Ovary (tissue), 9 donors: Measurements from ENCODE around the gene BCAR3. TPM values are rescaled to one million over a fixed set of nuclear protein-coding genes. Genes with fewer than 3 reads are reported as not detected.
"Not testable (repeated sequence)": the region's sequence is repeated elsewhere in the genome, so short reads cannot be mapped to it uniquely, and the experiment has no call there.

ENCODE experiments used
- DNase-seq, 5 donors: peaks; one replicate each; pipeline ENCODE4 v3.0.0-alpha.2; 2019 to 2020
- H3K27ac ChIP-seq, 2 donors: fragments of 200-600 bp; one replicate each; pipeline versions ENCODE4 v1.5.1 to v1.8.0; 2019 to 2022
- H3K27me3 ChIP-seq: fragments of 200-600 bp; one replicate; pipeline ENCODE4 v1.8.0; 2022
- H3K36me3 ChIP-seq: fragments of 200-600 bp; sonication (generic); one replicate; pipeline ENCODE4 v1.5.1; 2019
- H3K4me1 ChIP-seq: one replicate; pipeline ENCODE4 v1.8.1; 2013; ENCODE audit warnings: mild to moderate bottlenecking, moderate library complexity; ENCODE audit not compliant: insufficient read depth
- H3K4me3 ChIP-seq: fragments of 200-600 bp; sonication (generic); one replicate; pipeline ENCODE4 v1.5.1; 2017
- H3K9me3 ChIP-seq, 2 donors: fragments of 200-600 bp in 1 of 2; sonication (generic) in 1 of 2; one replicate each; pipeline versions ENCODE4 v1.5.1 to v1.8.1; 2013 to 2019; ENCODE audit warnings: mild to moderate bottlenecking in 1 of 2, moderate library complexity in 1 of 2
- EP300 ChIP-seq: sonication (generic); formaldehyde crosslinking; IDR thresholded peaks from one replicate; pipeline ENCODE4 v1.6.1; 2017; ENCODE audit warnings: antibody characterized with exemption
- POLR2A ChIP-seq: fragments of 450-650 bp; IDR thresholded peaks from one replicate; pipeline ENCODE4 v1.6.1; 2017; ENCODE audit warnings: antibody characterized with exemption, mild to moderate bottlenecking, moderate library complexity
- WGBS, 3 donors: extraction: QIAGEN DNeasy Blood & Tissue Kit in 1 of 3; methylation state at CpG; one replicate each; pipeline versions ENCODE4 v1.1.5 to v1.1.7; 2013 to 2017; 5-methylcytosine and 5-hydroxymethylcytosine counted together
- intact Hi-C, 4 donors: fragments of 100-400 bp; cut with DNase I; formaldehyde crosslinking; loops; one replicate each; pipeline versions ENCODE4 v1.11.0 to v1.15.1; 2022 to 2023
- polyA plus RNA-seq, 2 donors: library from polyadenylated mRNA; stranded (reverse); fragments of 200-250 nt in 1 of 2; fragments of 350-450 nt in 1 of 2; fragmentation: Illumina TruSeq in 1 of 2; extraction: RNeasy Lipid Tissue Mini Kit (QIAGEN cat#74804) in 1 of 2; gene quantifications; one replicate each; pipeline ENCODE4 v1.2.3, GENCODE V29; 2013 to 2014
- total RNA-seq, 7 donors: library from RNA; depleted of rRNA in 2 of 7; stranded (reverse); fragments of >200 nt in 2 of 7; fragmentation: NEBNext Ultra II Directional in 3 of 7; extraction: Animal tissue kit (Norgen Biotek cat#: 25700) in 3 of 7; gene quantifications; one replicate each; pipeline versions ENCODE4 v1.1.0 to v1.2.4, GENCODE V29; 2016 to 2023
- TF ChIP-seq, protein P1 (sequence below), 3 donors: fragments of 450-650 bp in 2 of 3; fragments of 200-600 bp in 1 of 3; IDR thresholded peaks; one replicate each; pipeline versions ENCODE4 v1.5.1 to v1.8.0; 2016 to 2022; ENCODE audit warnings: antibody characterized with exemption in 3 of 3, mild to moderate bottlenecking in 1 of 3
- donor health status: DM: no; HTN: no; CAD: no; lungs with moderate emphysema.
- donor health status: DM: no; HTN: no; CAD: no.
- donor health status: Bipolar disorder and iron deficiency.
- donor health status: DM: yes; HTN: yes; CAD: no.
- donor health status: DM: no; HTN: no; CAD: no.
- donor health status: DM: yes; HTN: yes; CAD: no.

BCAR3 gene
- total and polyA plus RNA-seq, 9 donors, result 13.8 to 30.8 (median 17.5) TPM

DNA sequence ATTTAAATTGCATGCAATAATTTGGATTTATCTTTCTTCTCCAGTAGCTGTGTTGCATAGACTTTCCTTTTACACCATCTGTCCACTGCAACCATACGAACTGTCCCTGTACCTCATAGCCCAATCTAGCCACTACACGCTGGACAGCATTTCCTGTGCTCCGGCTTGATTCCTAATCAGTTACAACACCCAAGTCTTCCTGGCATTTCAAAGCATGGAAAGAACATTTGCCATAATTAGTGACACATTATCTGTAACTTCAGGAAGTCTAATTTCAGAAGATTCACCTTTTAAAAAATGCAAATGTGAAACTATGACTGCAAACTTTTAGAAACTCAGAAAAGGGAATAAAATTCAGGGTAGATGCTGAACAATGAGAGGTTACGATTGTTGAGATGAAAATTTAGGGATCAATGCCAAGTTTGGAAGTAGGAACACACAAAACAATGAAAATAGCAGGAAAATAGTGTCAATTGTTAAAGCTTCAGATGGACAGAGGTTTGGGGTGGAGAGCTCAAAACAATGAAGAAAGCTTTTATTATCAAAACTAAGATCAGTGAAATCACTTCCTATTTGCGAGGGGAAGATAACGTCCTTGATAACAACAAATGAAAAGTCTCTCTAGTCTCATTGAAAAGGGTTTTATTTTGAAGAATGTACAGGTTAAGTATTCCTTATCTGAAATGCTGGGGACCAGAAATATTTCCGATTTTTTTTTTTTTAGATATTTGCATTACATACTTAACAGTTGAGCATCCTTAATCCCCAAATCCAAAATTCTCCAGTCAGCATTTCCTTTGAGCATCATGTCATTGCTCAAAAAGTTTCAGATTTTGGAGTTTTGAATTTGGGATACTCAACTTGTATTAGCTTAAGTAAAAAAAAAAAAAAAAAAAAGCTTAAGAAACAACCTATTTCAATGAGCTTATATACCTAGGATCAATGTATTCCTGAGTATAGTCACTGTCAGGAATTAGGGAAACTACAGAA lies 126.5 kb downstream of the BCAR3 start:
- Histone ChIP-seq H3K27ac (no peak overlapping the region), H3K4me1 (no peaks in the 10 kb centered on the region), H3K4me3 (no peak overlapping the region), H3K27me3 (no peaks in the 10 kb centered on the region), H3K36me3 (no peaks in the 10 kb centered on the region), H3K9me3 (no peaks in the 10 kb centered on the region)
- WGBS, 3 donors, result 79 to 83% (median 81%) methylated on average over 7 of the region's 7 CpGs
- no peak for DNase-seq
- intact Hi-C loops, result no loop called here
- TF ChIP-seq POLR2A, result no peak
- no peak for TF ChIP-seq EP300
- TF ChIP-seq, protein P1, sequence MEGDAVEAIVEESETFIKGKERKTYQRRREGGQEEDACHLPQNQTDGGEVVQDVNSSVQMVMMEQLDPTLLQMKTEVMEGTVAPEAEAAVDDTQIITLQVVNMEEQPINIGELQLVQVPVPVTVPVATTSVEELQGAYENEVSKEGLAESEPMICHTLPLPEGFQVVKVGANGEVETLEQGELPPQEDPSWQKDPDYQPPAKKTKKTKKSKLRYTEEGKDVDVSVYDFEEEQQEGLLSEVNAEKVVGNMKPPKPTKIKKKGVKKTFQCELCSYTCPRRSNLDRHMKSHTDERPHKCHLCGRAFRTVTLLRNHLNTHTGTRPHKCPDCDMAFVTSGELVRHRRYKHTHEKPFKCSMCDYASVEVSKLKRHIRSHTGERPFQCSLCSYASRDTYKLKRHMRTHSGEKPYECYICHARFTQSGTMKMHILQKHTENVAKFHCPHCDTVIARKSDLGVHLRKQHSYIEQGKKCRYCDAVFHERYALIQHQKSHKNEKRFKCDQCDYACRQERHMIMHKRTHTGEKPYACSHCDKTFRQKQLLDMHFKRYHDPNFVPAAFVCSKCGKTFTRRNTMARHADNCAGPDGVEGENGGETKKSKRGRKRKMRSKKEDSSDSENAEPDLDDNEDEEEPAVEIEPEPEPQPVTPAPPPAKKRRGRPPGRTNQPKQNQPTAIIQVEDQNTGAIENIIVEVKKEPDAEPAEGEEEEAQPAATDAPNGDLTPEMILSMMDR (IDR thresholded peaks at IDR 0.05), result no peak

DNA sequence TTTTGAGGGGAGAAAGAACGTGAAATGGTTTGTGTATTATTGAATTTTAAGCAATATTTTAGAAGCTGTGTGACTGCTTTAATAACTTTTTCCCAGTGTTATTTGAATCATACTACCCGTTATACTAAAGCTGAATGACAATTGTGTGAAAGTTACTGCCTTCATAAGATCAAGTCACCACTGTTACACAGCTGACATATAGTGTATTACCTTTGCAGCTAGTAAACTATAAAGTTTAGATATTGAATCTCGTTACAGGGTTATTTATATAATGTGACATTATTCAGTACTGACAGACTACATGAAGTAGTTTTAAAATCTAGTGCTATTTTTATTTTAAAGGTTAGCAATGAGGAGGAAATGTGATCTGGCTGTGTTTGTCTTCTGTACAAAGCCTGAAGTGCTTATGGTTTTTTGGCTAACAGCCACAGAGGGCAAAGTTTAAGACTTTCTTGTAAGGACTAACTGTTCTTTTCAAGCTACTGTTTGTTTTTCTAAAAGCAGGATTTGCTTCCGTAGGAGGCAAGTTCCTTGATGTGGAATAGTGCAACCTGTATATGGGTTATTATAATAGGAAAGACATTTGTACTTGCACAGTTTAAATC lies 127.6 kb downstream of the BCAR3 start:
- not testable (repeated sequence) for DNase-seq, H3K9me3 ChIP-seq
- 45 to 49% (median 47%) methylated on average over 4 of the region's 4 CpGs for WGBS, 3 donors

DNA sequence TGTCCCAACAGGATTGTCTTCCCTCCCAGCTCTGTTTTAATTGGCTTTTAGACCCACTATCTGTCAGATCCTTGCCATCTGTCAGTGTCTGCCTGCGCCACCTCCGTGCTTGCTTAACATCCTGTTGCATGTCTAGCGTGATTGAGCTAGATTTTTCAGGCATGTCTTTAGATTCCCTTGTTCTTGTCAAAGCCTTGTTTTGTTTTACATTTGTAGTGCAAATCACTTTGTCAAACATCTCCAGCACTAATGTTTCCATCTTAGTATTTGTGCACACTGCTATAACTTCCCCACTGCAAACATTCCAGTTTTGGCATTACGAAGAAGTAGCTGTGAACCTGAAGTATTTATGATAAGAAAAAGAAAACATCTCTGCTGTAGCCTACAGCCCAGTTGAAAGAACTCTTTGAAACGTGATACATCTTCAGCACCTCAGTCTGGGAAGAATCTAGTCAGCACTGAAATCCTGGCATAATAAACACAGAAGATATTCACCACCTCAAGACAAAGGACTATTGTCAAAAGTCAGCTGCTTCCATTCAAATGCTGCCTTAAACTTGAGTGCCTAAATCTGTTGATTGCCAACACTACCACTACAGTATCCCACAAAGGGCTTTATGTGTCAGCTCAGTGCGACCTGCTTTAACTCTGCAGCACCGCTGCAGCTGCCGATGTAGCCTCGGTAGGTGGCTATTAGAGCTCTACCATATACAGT lies 128.7 kb downstream of the BCAR3 start:
- intact Hi-C loops, result no loop called here

More for the DNA sequence above, 127.6 kb downstream of the BCAR3 start:
- H3K4me3 ChIP-seq, H3K27me3 ChIP-seq, intact Hi-C loops, H3K27ac ChIP-seq, H3K36me3 ChIP-seq, H3K4me1 ChIP-seq: not testable (repeated sequence)

DNA sequence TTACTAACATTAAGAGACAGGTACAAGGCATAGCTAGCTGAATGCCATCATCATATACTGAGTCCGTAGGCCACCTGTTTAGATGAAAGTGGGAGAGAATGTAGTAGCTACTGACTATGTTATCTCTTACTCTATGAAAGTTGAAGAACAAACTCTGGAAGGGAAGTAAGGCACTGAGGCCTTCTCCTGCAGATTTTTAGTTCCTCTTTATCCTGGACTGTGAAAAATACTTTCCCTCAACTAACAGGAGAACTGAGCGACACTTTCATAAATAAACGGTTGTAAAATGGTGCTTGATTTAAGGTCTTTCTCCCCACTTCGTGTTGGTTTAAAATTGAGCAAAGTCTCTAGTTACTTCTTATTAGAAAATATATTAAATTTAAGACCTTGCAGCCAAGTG lies 131.8 kb downstream of the BCAR3 start:
- no peaks in the 10 kb centered on the region for H3K9me3 ChIP-seq
- no peaks in the 10 kb centered on the region for H3K27me3 ChIP-seq
- 92 to 96% (median 95%) methylated on average over 4 of the region's 4 CpGs for WGBS, 3 donors
- no peak overlapping the region for H3K4me3 ChIP-seq
- no peak overlapping the region for H3K27ac ChIP-seq
- intact Hi-C loops, result no loop called here
- TF ChIP-seq POLR2A, result no peak
- TF ChIP-seq EP300, result no peak
- TF ChIP-seq, protein P1 (IDR thresholded peaks at IDR 0.05), result no peak
- H3K36me3 ChIP-seq, result no peaks in the 10 kb centered on the region
- H3K4me1 ChIP-seq, result no peaks in the 10 kb centered on the region
- no peak for DNase-seq

More for the DNA sequence above, 128.7 kb downstream of the BCAR3 start:
- H3K4me3 ChIP-seq, result no peak overlapping the region
- no peak for DNase-seq
- WGBS, 3 donors, result 53 to 71% (median 57%) methylated on average over 9 of the region's 9 CpGs
- H3K9me3 ChIP-seq, result no peaks in the 10 kb centered on the region
- no peaks in the 10 kb centered on the region for H3K36me3 ChIP-seq
- no peaks in the 10 kb centered on the region for H3K4me1 ChIP-seq
- no peaks in the 10 kb centered on the region for H3K27me3 ChIP-seq
- H3K27ac ChIP-seq, result no peak overlapping the region
- TF ChIP-seq, protein P1 (IDR thresholded peaks at IDR 0.05), result no peak
- TF ChIP-seq POLR2A (no peak), EP300 (no peak)
